ENCODE measurements around the gene FIS1. TPM values are rescaled to one million over a fixed set of nuclear protein-coding genes. Genes with fewer than 3 reads are reported as not detected.

The FIS1 gene
- polyA plus RNA-seq, 3 donors from 2014 or later, result 224 to 384 (median 327) TPM

DNA sequence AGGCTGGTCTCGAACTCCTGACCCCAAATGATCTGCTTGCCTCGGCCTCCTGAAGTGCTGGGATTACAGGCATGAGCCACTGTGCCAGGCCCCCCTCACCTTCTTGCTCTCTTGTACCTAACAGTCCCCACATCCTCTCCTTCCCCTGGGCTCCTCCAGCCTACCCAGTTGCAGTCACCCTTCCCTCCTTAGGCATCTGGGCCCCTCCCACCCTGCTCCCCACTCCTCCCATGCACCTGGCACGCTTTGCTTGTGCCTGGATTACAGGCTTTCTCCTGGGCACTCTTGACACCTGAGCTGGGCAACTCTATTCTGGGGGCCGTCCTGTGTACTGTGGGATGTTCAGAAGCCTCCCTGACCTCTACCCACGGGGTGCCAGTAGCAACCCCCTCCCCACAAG, 10.2 kb downstream of the FIS1 start:
- H3K27ac Mint-ChIP-seq, result no peak overlapping the region

DNA sequence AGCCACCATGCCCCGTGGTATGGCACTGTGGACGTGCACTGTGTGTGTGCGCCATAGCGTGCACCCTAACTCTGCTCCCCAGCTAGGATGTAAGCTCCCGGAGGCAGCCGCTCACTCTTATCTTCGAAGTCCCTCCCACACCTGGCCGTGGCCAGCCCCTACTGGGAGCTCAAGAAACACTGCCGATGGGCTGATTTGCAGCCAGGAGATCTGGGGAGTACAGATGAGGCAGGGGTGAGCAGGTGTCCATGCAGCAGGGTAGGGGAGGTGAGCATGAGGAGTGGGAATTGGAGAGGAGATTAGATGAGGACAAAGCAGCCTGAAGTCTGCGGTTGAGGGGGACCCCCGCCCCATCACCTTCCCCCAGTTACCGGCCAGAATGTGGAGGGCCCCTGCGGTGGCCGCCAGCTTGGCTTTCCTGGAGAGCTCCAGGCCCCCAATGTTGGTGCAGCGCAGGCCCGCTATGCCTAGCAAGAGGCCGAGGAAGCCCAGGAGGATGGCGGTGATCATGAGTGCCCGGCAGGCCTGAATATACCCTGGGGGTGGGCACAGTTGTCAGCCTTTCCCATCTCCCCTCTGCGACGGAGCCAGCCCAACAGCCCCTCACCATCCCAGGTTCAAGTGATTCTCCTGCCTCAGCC, 10.9 kb downstream of the FIS1 start:
- Mint-ChIP-seq H3K27me3 (ENCODE audit: low read depth in 3 of 3) (peaks cover 0 to 4% (median 0%) of the 10 kb centered on the region in 3 donors), H3K4me1 (peaks cover 0 to 2% of the 10 kb centered on the region in 2 donors), H3K27ac (no peak overlapping the region), H3K9me3 (no peaks in the 10 kb centered on the region), H3K36me3 (peaks cover 0 to 8% (median 4%) of the 10 kb centered on the region in 3 donors), H3K4me3 (no peak overlapping the region)
- DNase-seq, result no peak

More for the DNA sequence above, 10.2 kb downstream of the FIS1 start:
- Mint-ChIP-seq H3K36me3 (peaks cover 0 to 5% (median 0%) of the 10 kb centered on the region in 3 donors), H3K27me3 (ENCODE audit: low read depth in 3 of 3) (peaks cover 0 to 4% (median 0%) of the 10 kb centered on the region in 3 donors), H3K4me1 (peaks cover 0 to 2% of the 10 kb centered on the region in 2 donors), H3K4me3 (no peak overlapping the region), H3K9me3 (no peaks in the 10 kb centered on the region)
- DNase-seq, result no peak

DNA sequence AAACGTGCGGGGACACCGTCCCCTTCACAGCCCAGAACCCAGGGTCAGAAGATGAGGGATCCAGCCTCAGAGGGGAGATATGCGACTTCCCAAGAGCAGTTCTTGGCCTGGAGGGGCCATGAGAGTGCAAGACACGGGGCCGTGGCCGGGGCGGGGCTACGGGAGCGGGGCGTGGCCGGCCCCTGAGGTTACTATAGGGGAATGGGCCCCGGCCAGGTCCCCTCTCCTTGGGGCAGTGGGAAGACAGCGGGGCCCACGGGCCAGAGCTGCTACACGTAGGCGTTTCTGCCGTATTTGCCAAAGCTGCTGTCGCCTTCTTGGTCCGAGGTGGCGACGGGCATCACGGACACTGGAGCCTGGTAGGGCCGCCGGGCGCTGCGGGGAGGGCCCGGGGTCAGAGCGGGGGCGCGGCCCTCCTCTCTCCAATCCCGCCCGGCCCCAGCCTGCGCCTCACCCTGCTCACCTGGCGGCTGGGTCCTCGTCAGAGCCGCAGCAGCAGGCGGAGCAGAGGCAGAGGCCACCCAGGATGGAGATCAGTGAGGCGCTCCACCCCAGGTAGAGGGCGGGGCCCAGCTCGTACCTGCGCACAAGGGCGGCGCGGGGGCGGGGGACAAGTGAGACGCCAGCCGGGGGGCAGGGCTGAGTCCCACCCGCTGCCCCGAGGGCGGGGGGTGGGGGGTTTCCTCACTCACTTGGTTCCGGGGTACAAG, 12.6 kb downstream of the FIS1 start:
- DNase-seq, result no peak
- Mint-ChIP-seq H3K27me3 (ENCODE audit: low read depth in 3 of 3) (peaks cover 0 to 4% (median 0%) of the 10 kb centered on the region in 3 donors), H3K27ac (no peak overlapping the region), H3K4me3 (no peak overlapping the region), H3K9me3 (no peaks in the 10 kb centered on the region), H3K36me3 (peaks cover 0 to 7% (median 5%) of the 10 kb centered on the region in 3 donors), H3K4me1 (peaks cover 0 to 2% of the 10 kb centered on the region in 2 donors)

DNA sequence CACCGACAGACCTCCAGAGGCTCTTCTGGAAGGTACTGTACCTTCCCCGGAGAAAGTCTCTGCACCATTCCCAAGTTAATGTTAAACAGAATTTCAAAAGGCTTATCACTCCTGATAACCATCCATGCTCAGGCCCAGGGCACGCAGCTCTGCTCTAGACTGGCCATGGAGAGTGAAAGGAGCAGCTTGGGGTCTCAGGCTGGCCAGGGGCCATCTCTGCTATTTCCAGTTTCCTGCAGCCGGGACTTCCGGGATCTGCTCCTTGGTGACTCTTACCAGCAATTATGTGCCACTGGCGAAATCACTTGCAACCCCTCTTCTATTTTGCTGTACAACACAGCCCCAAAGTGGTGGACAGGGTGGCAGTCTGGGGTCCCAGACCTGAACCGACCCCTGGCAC, 13.2 kb downstream of the FIS1 start:
- H3K27ac Mint-ChIP-seq, result no peak overlapping the region
- H3K4me1 Mint-ChIP-seq, result peaks cover 0 to 2% of the 10 kb centered on the region in 2 donors
- H3K36me3 Mint-ChIP-seq, result peaks cover 0 to 10% (median 5%) of the 10 kb centered on the region in 3 donors
- H3K27me3 Mint-ChIP-seq (ENCODE audit: low read depth in 3 of 3), result peaks cover 0 to 4% (median 0%) of the 10 kb centered on the region in 3 donors
- no peaks in the 10 kb centered on the region for H3K9me3 Mint-ChIP-seq
- no peak for DNase-seq
- no peak overlapping the region for H3K4me3 Mint-ChIP-seq

DNA sequence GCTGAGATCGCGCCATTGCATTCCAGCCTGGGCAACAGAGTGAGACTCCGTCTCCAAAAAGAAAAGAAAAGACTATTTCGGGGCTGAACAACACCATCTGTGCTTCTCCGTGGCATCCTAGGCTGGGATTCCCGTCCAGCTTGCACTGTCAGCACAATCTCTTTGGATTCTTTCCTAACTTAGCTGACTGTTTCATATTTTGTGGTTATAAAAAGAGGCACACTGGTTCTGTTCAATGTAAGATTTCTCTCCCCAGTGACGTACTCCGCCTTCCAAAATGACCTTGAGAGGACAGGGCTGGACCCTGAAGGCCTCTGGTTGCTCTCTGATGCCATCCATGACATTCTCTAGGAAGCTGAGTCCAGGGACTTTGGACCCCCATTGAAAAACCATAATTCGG, 18.2 kb downstream of the FIS1 start:
- H3K36me3 Mint-ChIP-seq, result peaks cover 0 to 24% (median 8%) of the 10 kb centered on the region in 3 donors
- H3K4me3 Mint-ChIP-seq, result no peak overlapping the region
- no peaks in the 10 kb centered on the region for H3K9me3 Mint-ChIP-seq
- H3K27me3 Mint-ChIP-seq (ENCODE audit: low read depth in 3 of 3), result peaks cover 0 to 4% (median 0%) of the 10 kb centered on the region in 3 donors
- DNase-seq, result no peak
- peaks cover 0 to 4% of the 10 kb centered on the region in 2 donors for H3K4me1 Mint-ChIP-seq
- H3K27ac Mint-ChIP-seq, result no peak overlapping the region

DNA sequence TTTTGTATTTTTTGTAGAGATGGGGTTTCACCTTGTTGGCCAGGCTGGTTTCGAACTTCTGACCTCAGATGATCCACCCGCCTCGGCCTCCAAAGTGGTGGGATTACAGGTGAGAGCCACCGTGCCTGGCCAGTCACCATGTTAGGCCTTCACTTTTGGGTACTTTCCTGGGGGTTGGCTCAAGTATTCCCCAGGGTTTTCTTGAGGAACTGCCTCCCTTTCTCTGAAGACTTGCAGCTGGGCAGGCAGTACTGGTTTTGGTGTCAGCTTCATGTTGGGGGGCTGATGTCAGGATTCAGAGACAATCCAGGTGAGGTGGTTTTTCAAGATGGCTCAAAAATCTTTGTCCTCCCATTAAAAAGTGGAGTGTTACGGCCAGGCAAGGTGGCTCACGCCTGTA, 19.2 kb downstream of the FIS1 start:
- H3K36me3 Mint-ChIP-seq, result peaks cover 0 to 23% (median 8%) of the 10 kb centered on the region in 3 donors
- peaks cover 2 to 3% of the 10 kb centered on the region in 2 donors for H3K4me1 Mint-ChIP-seq
- no peaks in the 10 kb centered on the region for H3K9me3 Mint-ChIP-seq
- no peak for DNase-seq
- no peak overlapping the region for H3K27ac Mint-ChIP-seq
- peaks cover 0 to 1% (median 0%) of the 10 kb centered on the region in 3 donors for H3K27me3 Mint-ChIP-seq (ENCODE audit: low read depth in 3 of 3)
- no peak overlapping the region for H3K4me3 Mint-ChIP-seq

DNA sequence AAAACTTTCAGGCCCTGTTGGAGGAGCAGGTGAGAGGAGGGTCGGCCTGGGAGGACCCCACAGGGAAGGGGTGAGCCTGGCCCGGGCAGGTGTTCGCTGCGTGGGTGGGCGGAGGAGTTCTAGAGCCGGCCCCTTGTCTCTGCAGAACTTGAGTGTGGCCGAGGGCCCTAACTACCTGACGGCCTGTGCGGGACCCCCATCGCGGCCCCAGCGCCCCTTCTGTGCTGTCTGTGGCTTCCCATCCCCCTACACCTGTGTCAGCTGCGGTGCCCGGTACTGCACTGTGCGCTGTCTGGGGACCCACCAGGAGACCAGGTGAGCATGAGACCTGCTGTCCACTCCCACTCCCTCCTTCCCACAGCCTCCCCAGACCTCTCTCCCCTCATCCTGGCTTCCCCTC, 21.4 kb downstream of the FIS1 start:
- no peak for DNase-seq
- no peak overlapping the region for H3K4me3 Mint-ChIP-seq
- H3K27ac Mint-ChIP-seq, result no peak overlapping the region
- H3K36me3 Mint-ChIP-seq, result peaks cover 0 to 17% (median 3%) of the 10 kb centered on the region in 3 donors
- no peaks in the 10 kb centered on the region for H3K9me3 Mint-ChIP-seq
- peaks cover 0 to 2% (median 0%) of the 10 kb centered on the region in 3 donors for H3K27me3 Mint-ChIP-seq (ENCODE audit: low read depth in 3 of 3)
- H3K4me1 Mint-ChIP-seq, result peaks cover 16 to 23% of the 10 kb centered on the region in 2 donors

DNA sequence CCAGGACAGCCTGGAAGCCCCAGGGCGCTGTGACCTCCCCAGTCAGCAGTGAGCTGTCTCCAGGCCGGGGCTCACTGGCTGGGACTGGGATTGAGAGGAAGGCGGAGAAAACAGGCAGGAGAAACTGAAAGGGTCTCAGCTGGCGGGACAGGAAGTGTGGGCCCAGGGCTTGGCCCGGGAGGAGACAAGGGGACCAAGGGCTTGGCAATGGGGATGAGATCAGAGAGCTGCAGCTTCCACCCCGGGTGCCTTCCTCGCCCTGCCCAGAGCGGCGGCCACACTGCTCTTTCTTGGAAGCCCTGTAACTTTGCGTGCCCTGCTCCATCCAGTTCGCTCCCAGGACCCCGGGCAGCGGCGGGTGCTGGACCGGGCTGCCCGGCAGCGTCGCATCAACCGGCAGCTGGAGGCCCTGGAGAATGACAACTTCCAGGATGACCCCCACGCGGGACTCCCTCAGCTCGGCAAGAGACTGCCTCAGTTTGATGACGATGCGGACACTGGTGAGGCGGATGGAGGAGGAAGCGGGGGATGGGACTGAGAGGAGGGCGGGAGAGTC, 22.5 kb downstream of the FIS1 start:
- no peak for DNase-seq
- H3K27me3 Mint-ChIP-seq (ENCODE audit: low read depth in 3 of 3), result peaks cover 7 to 10% (median 8%) of the 10 kb centered on the region in 3 donors
- no peaks in the 10 kb centered on the region for H3K9me3 Mint-ChIP-seq
- no peak overlapping the region for H3K27ac Mint-ChIP-seq
- H3K36me3 Mint-ChIP-seq, result peaks cover 0 to 17% (median 3%) of the 10 kb centered on the region in 3 donors
- peaks cover 26 to 33% of the 10 kb centered on the region in 2 donors for H3K4me1 Mint-ChIP-seq
- H3K4me3 Mint-ChIP-seq, result no peak overlapping the region

DNA sequence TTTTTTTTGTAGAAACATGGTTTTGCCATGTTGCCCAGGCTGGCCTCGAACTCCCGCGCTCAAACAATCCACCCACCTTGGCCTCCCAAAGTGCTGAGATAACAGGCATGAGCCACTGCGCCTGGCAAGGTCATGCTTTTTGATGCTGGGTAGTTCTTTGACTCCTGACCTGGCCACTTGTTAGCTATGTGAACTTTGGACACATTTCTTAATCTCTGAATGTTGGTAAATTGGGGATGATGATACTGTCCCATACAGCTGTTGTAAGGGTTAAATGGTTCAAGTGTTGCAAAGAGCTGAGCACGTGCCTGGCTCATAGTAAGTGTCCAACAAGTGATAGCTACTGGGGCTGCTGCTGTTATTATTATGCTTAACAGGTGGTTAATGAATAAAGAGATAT, 24.6 kb downstream of the FIS1 start:
- Mint-ChIP-seq H3K4me1 (peaks cover 39 to 44% of the 10 kb centered on the region in 2 donors), H3K9me3 (no peaks in the 10 kb centered on the region), H3K4me3 (peak overlapping the region in 3 of 5 donors; percentile 29 to 59 (median 49)), H3K36me3 (peaks cover 0 to 14% (median 3%) of the 10 kb centered on the region in 3 donors), H3K27ac (no peak overlapping the region), H3K27me3 (ENCODE audit: low read depth in 3 of 3) (peaks cover 8 to 16% (median 10%) of the 10 kb centered on the region in 3 donors)
- no peak for DNase-seq

DNA sequence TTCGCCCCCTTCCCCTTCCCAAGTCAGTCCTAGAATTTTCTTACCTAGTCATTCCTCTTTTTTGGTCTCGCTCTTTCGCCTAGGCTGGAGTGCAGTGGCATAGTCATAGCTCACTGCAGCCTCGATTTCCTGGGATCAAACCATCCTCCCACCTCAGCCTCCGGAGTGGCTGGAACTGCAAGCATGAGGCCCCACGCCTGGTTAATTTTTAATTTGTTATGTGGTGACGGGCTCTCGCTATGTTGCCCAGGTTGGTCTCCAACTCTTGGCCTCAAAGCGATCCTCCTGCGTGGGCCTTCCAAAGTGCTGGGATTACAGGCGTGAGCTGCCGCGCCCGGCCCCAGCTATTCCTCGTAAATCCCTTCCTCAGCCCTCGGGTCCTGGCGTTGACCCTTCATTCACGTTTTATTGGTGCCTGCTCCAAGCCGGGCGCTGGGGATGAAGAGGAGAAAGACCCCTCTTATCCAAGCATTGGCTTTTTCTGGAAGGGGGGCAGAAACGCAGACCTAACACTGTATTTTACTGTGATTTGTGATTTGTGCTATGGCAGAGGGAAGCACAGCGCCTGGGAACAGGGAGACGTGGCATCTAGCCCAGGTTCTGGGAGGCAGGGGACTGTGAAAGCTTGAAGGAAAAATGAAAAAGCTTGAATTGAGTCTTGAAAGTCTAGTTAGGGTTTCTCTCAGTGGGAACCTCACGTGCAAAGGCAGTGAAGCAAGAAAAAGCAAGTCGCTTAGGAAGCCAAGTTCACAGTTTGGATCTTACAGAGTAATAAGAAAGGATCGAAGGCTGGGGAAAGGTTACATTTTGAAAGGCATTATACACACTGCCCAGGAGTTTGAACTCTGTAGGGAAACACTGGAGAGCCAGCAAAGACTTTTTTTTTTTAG, 26.4 kb downstream of the FIS1 start:
- DNase-seq, result no peak
- Mint-ChIP-seq H3K36me3 (no peaks in the 10 kb centered on the region), H3K27ac (peak overlapping the region; percentile 86 to 98 (median 95)), H3K27me3 (ENCODE audit: low read depth in 3 of 3) (peaks cover 8 to 16% (median 12%) of the 10 kb centered on the region in 3 donors), H3K4me3 (peak overlapping the region; percentile 90 to 98 (median 96)), H3K9me3 (no peaks in the 10 kb centered on the region), H3K4me1 (peaks cover 39 to 44% of the 10 kb centered on the region in 2 donors)

DNA sequence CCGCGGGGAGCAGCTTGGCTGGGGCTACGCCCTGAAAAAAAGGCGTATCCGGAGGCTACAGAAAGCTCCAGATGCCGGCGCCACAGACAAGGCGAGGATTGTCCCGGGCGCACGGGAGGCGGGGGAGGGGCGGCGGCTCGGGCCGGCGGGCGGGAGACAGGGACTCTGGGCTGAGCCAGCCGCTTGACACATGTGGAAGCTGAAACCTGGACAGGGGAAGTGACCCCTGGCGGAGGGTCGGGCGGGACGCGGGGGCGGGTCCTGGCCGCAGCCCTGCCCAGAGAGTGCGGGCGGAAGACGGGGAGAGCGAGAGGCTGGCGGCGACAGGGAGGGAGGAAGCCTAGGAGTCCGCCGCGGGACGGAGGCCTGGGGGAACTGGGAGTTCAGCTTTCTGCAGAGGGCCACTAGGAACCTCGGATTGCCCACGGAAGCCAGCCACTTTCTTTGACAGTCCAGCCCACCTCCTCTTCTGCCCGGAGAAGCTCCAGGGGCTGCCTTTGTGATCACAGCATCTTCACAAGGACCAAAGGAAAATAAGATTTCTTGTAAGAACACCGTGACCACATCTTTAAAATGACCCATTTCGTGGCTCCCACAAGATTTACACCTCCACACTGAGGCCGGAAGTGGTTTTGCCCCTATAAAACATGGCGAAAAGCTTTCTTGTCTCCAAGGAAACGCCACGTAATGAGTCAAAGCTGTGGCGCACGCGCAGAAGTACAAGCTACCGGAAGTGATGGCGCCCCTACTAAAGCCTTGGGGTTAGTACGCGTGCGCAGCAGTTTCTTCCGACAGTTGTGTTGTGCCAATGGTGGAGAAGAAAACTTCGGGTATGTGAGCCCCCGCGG, 27.3 kb downstream of the FIS1 start, which contains the start of the genes PLOD3 and ZNHIT1:
Gene PLOD3 (minus strand): TSS at position 194 of the 848 bp plus-strand sequence. CDS start 307 bp downstream, outside the sequence.
Gene ZNHIT1 (plus strand): TSS at position 778 of the 848 bp plus-strand sequence. CDS start 31 bp downstream, at position 809.
- Mint-ChIP-seq H3K4me1 (peaks cover 39 to 44% of the 10 kb centered on the region in 2 donors), H3K27me3 (ENCODE audit: low read depth in 3 of 3) (peaks cover 8 to 16% (median 12%) of the 10 kb centered on the region in 3 donors), H3K9me3 (no peaks in the 10 kb centered on the region), H3K36me3 (no peaks in the 10 kb centered on the region), H3K4me3 (peak within 1 kb of the TSS; percentile 90 to 98 (median 96)), H3K27ac (peak within 1 kb of the TSS; percentile 86 to 98 (median 95))
- DNase-seq, result peak; percentile 97 to 98 (median 97)

DNA sequence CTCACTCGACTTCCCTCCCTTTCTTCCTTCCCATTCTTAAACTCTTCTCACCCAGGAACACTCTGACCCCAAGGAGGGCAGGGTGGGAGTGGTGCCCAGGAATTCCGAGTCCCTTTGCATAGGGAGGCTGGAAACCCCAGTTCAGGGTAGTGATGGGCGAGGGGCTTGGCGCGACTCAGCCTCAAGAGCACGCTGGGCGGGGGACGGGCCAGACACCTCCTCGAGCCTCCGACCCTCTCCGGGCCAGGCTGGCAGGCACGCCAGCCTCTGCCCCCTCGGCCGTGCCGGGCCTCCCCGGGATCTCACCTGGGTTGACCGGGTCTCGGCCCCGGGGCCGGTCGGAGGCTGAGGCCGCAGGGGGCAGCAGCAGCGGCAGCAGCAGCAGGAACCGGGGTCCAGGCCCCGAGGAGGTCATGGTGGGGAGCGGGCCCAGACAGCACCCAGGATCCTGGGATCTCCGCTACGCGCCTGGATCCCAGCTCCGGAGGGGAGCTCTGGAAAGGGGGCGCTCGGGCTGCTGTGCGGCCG, 28.0 kb downstream of the FIS1 start:
- H3K9me3 Mint-ChIP-seq, result no peaks in the 10 kb centered on the region
- H3K4me1 Mint-ChIP-seq, result peaks cover 39 to 44% of the 10 kb centered on the region in 2 donors
- no peaks in the 10 kb centered on the region for H3K36me3 Mint-ChIP-seq
- peaks cover 8 to 16% (median 12%) of the 10 kb centered on the region in 3 donors for H3K27me3 Mint-ChIP-seq (ENCODE audit: low read depth in 3 of 3)
- peak in 1 of 3 donors; percentile 7 for DNase-seq
- H3K27ac Mint-ChIP-seq, result peak overlapping the region in 5 of 6 donors; percentile 88 to 95 (median 95)
- H3K4me3 Mint-ChIP-seq, result peak overlapping the region; percentile 90 to 98 (median 96)
